A673 (cell line): ENCODE data around the gene CCR8. TPM values are rescaled to one million over a fixed set of nuclear protein-coding genes. Genes with fewer than 3 reads are reported as not detected.
"Not testable (repeated sequence)": the region's sequence is repeated elsewhere in the genome, so short reads cannot be mapped to it uniquely, and the experiment has no call there.

Source experiments
- BruUV-seq: library from RNA; stranded (reverse); fragments of 400-500 nt; replicated peaks from 2 replicates; lab custom pipeline; 2021; lab: Mats Ljungman, UMichigan
- CTCF ChIA-PET: fragments of 300-600 bp; sonication (Branson Sonifier 250); formaldehyde crosslinking; loops from one replicate; lab custom pipeline; 2022; ENCODE audit warnings: antibody characterized with exemption; lab: Charles Lee
- POLR2A ChIA-PET: fragments of 300-600 bp; sonication (Branson Sonifier 250); formaldehyde crosslinking; loops from one replicate; lab custom pipeline; 2022; ENCODE audit warnings: antibody characterized with exemption; ENCODE audit not compliant: low non-redundant PET; lab: Charles Lee
- DNase-seq: peaks from one replicate; pipeline ENCODE4 v3.0.0-alpha.2; 2015; ENCODE audit warnings: low spot score
- H3K27ac ChIP-seq: fragments of 200-600 bp; sonication (generic); 2 replicates; pipeline ENCODE4 v1.5.1; 2016; ENCODE audit warnings: mixed run types, low read depth, mild to moderate bottlenecking, mixed read lengths, antibody characterized with exemption, low read length; ENCODE audit not compliant: poor library complexity, severe bottlenecking
- H3K27me3 ChIP-seq: fragments of 200-600 bp; sonication (generic); replicated peaks from 2 replicates; pipeline ENCODE4 v1.6.1; 2017; ENCODE audit warnings: mixed run types, low read depth, mild to moderate bottlenecking, mixed read lengths, antibody characterized with exemption, low read length; ENCODE audit not compliant: insufficient read depth, poor library complexity
- H3K36me3 ChIP-seq: fragments of 200-600 bp; sonication (generic); 2 replicates; pipeline ENCODE4 v1.6.1; 2016; ENCODE audit warnings: mixed run types, mild to moderate bottlenecking, mixed read lengths, antibody characterized with exemption, low read length; ENCODE audit not compliant: insufficient read depth, poor library complexity, severe bottlenecking
- H3K4me1 ChIP-seq: fragments of 200-600 bp; sonication (generic); 2 replicates; pipeline ENCODE4 v1.6.1; 2017; ENCODE audit warnings: mixed run types, mild to moderate bottlenecking, mixed read lengths, antibody characterized with exemption, low read length; ENCODE audit not compliant: insufficient read depth, poor library complexity, severe bottlenecking
- H3K4me3 ChIP-seq: fragments of 200-600 bp; sonication (generic); 2 replicates; pipeline ENCODE4 v1.5.1; 2016; ENCODE audit warnings: low read depth, mixed run types, mild to moderate bottlenecking, mixed read lengths, low read length; ENCODE audit not compliant: poor library complexity, severe bottlenecking
- H3K9me3 ChIP-seq: fragments of 200-600 bp; sonication (generic); 2 replicates; pipeline ENCODE4 v1.6.1; 2016; ENCODE audit warnings: mixed run types, low read depth, mild to moderate bottlenecking, mixed read lengths, antibody characterized with exemption, low read length; ENCODE audit not compliant: poor library complexity, severe bottlenecking
- CTCF ChIP-seq: fragments of 300-800, 200-600 bp; sonication (generic); conservative IDR thresholded peaks from 2 replicates; pipeline ENCODE4 v1.5.1; 2017; ENCODE audit warnings: low read depth, mild to moderate bottlenecking, antibody characterized with exemption, low read length, moderate library complexity, mixed read lengths
- EZH2 ChIP-seq: fragments of 200-600 bp; sonication (generic); IDR thresholded peaks from 2 replicates; pipeline ENCODE4 v1.6.1; 2017; ENCODE audit warnings: borderline replicate concordance, low read depth, mild to moderate bottlenecking, mixed read lengths, antibody characterized with exemption, low read length; ENCODE audit not compliant: poor library complexity, severe bottlenecking
- intact Hi-C: fragments of 100-400 bp; cut with micrococcal nuclease; formaldehyde crosslinking; loops from one replicate; pipeline ENCODE4 v1.10.0; 2022; ENCODE audit not compliant: unreplicated experiment
- total RNA-seq: library from RNA; stranded (reverse); gene quantifications from 2 replicates; pipeline ENCODE4 v1.2.3, GENCODE V29; 2021

Gene CCR8
- total RNA-seq, 1 experiment from 2014 or later, result not detected

GRCh38 chr3:39318301-39318700 is 11.2 kb upstream of the CCR8 start:
- CTCF ChIA-PET, result no interaction called here
- H3K27ac ChIP-seq, result no peak overlapping the region
- no peak for DNase-seq
- no peak for TF ChIP-seq CTCF
- TF ChIP-seq EZH2, result no peak
- no peaks in the 10 kb centered on the region for H3K9me3 ChIP-seq
- H3K36me3 ChIP-seq, result no peaks in the 10 kb centered on the region
- BruUV-seq, result no TSS peak
- H3K4me1 ChIP-seq, result no peaks in the 10 kb centered on the region
- H3K4me3 ChIP-seq, result no peak overlapping the region
- intact Hi-C loops, result no loop called here
- POLR2A ChIA-PET, result no interaction called here
- H3K27me3 ChIP-seq, result peaks cover 5% of the 10 kb centered on the region

- no TSS peak for BruUV-seq
- no peak overlapping the region for H3K4me3 ChIP-seq
- no peak for DNase-seq
- H3K9me3 ChIP-seq, result no peaks in the 10 kb centered on the region
- TF ChIP-seq CTCF (no peak), EZH2 (no peak)
- intact Hi-C loops, result no loop called here
- POLR2A ChIA-PET, result no interaction called here
- CTCF ChIA-PET, result no interaction called here
- H3K4me1 ChIP-seq, result no peaks in the 10 kb centered on the region
- no peak overlapping the region for H3K27ac ChIP-seq
- H3K27me3 ChIP-seq, result peaks cover 5% of the 10 kb centered on the region
- H3K36me3 ChIP-seq, result no peaks in the 10 kb centered on the region
Observed at GRCh38 chr3:39319249-39319648, 10.3 kb upstream of the CCR8 start.

GRCh38 chr3:39321574-39321983 is 7.9 kb upstream of the CCR8 start:
- POLR2A ChIA-PET, BruUV-seq, H3K27ac ChIP-seq, H3K9me3 ChIP-seq, H3K4me1 ChIP-seq, H3K27me3 ChIP-seq, DNase-seq, CTCF ChIA-PET, H3K36me3 ChIP-seq, H3K4me3 ChIP-seq, intact Hi-C loops: not testable (repeated sequence)

GRCh38 chr3:39322209-39322715 is 7.2 kb upstream of the CCR8 start:
- BruUV-seq, H3K9me3 ChIP-seq, DNase-seq, intact Hi-C loops, H3K27me3 ChIP-seq, CTCF ChIA-PET, H3K36me3 ChIP-seq, H3K27ac ChIP-seq, H3K4me3 ChIP-seq, POLR2A ChIA-PET, H3K4me1 ChIP-seq: not testable (repeated sequence)
